ENCODE data around the gene NAA80. TPM values are rescaled to one million over a fixed set of nuclear protein-coding genes. Genes with fewer than 3 reads are reported as not detected.

The NAA80 gene
- total RNA-seq, 2 donors from 2014 or later, result 4.4 to 11.2 TPM

- no peaks in the 10 kb centered on the region for H3K36me3 ChIP-seq (replicated peaks in 1 of 2; ENCODE audit: insufficient read depth in 1 of 2, low read depth in 2 of 2)
- no peak for ATAC-seq
- H3K4me1 ChIP-seq, result peaks cover 25% of the 10 kb centered on the region
- H3K4me3 ChIP-seq, result no peak overlapping the region
- intact Hi-C loops (cut with DNase I), result loop anchor here (10.0 kb wide), 1 partner anchor 205 kb away; no protein-coding TSS in a partner anchor
- no peak for DNase-seq
- H3K27ac ChIP-seq, result peak overlapping the region in 2 of 4 donors; percentile 45 to 99
- H3K27me3 ChIP-seq, result no peaks in the 10 kb centered on the region
- no peaks in the 10 kb centered on the region for H3K9me3 ChIP-seq
- no peak for TF ChIP-seq POLR2A (IDR thresholded peaks at IDR 0.05)
- TF ChIP-seq CTCF (IDR thresholded peaks at IDR 0.05), result no peak
- WGBS, 2 donors, result 67 to 83% methylated on average over 9 of the region's 9 CpGs
Measured at GRCh38 chr3:50340147-50340447, 40.9 kb upstream of the NAA80 start.

- intact Hi-C loops (cut with DNase I), result loop anchor here (10.0 kb wide), 1 partner anchor 205 kb away; no protein-coding TSS in a partner anchor
- peak overlapping the region in 2 of 4 donors; percentile 45 to 99 for H3K27ac ChIP-seq
- H3K27me3 ChIP-seq, result no peaks in the 10 kb centered on the region
- no peaks in the 10 kb centered on the region for H3K9me3 ChIP-seq
- H3K36me3 ChIP-seq (replicated peaks in 1 of 2; ENCODE audit: insufficient read depth in 1 of 2, low read depth in 2 of 2), result no peaks in the 10 kb centered on the region
- H3K4me1 ChIP-seq, result peaks cover 29% of the 10 kb centered on the region
- TF ChIP-seq POLR2A (IDR thresholded peaks at IDR 0.05) (no peak), CTCF (IDR thresholded peaks at IDR 0.05) (no peak)
- ATAC-seq, result no peak
- no peak overlapping the region for H3K4me3 ChIP-seq
- 81 to 87% methylated on average over 12 to 14 of the region's 14 CpGs for WGBS, 2 donors
- no peak for DNase-seq
Measured at GRCh38 chr3:50339485-50340146, 40.4 kb upstream of the NAA80 start.

GRCh38 chr3:50338965-50339364, 39.8 kb upstream of the NAA80 start:
- no peak for DNase-seq
- 78 to 80% methylated on average over 5 of the region's 5 CpGs for WGBS, 2 donors
- H3K36me3 ChIP-seq (replicated peaks in 1 of 2; ENCODE audit: insufficient read depth in 1 of 2, low read depth in 2 of 2), result no peaks in the 10 kb centered on the region
- no peak overlapping the region for H3K4me3 ChIP-seq
- H3K27me3 ChIP-seq, result no peaks in the 10 kb centered on the region
- H3K4me1 ChIP-seq, result peaks cover 35% of the 10 kb centered on the region
- intact Hi-C loops (cut with DNase I), result no loop called here
- peak overlapping the region in 3 of 4 donors; percentile 91 to 99 (median 98) for H3K27ac ChIP-seq
- TF ChIP-seq CTCF (IDR thresholded peaks at IDR 0.05) (no peak), POLR2A (IDR thresholded peaks at IDR 0.05) (no peak)
- no peaks in the 10 kb centered on the region for H3K9me3 ChIP-seq
- ATAC-seq, result no peak

- H3K36me3 ChIP-seq (replicated peaks in 1 of 2; ENCODE audit: insufficient read depth in 1 of 2, low read depth in 2 of 2), result no peaks in the 10 kb centered on the region
- H3K9me3 ChIP-seq, result no peaks in the 10 kb centered on the region
- H3K27ac ChIP-seq, result peak overlapping the region; percentile 91 to 99 (median 98)
- H3K4me1 ChIP-seq, result peaks cover 48% of the 10 kb centered on the region
- 0% methylated on average over 72 of the region's 79 CpGs; no CpG with 5 or more reads in 1 of the 2 donors for WGBS, 2 donors
- TF ChIP-seq CTCF (IDR thresholded peaks at IDR 0.05) (no peak), POLR2A (IDR thresholded peaks at IDR 0.05) (peak; percentile 93 to 95 (median 95))
- ATAC-seq (peak; percentile 92), DNase-seq (peak; percentile 100)
- no peaks in the 10 kb centered on the region for H3K27me3 ChIP-seq
- intact Hi-C loops (cut with DNase I), result no loop called here
- H3K4me3 ChIP-seq, result peak overlapping the region; percentile 75 to 96
Measured at GRCh38 chr3:50337175-50337861, 38.1 kb upstream of the NAA80 start.

Measured in body of pancreas (tissue), 4 donors.